HCT116 (cell line): ENCODE measurements around the gene HPX. TPM values are rescaled to one million over a fixed set of nuclear protein-coding genes. Genes with fewer than 3 reads are reported as not detected.

Experiments
- ATAC-seq: fragments of 200-7000 bp; cut with Tn5 transposase; 2 replicates; pipeline ENCODE4 v1.9.1; 2020; ENCODE audit warnings: mild to moderate bottlenecking, moderate library complexity
- BruUV-seq: library from RNA; stranded (reverse); fragments of 400-500 nt; replicated peaks from 2 replicates; lab custom pipeline; 2021; lab: Mats Ljungman, UMichigan
- CTCF ChIA-PET: fragments of 300-600 bp; sonication (Branson Sonifier 250); formaldehyde crosslinking; loops from one replicate; lab custom pipeline; 2021; ENCODE audit warnings: antibody characterized with exemption; lab: Charles Lee
- POLR2A ChIA-PET: fragments of 300-600, 350-600 bp; sonication (Branson Sonifier 250); formaldehyde crosslinking; loops from one replicate; lab custom pipeline; 2021; ENCODE audit warnings: antibody characterized with exemption; lab: Charles Lee
- RAD21 ChIA-PET, 2 experiments: fragments of 300-600 bp; sonication (Branson Sonifier 250); formaldehyde crosslinking; loops; one replicate each; lab custom pipeline; 2023; ENCODE audit warnings: low total read pairs in 2 of 2; ENCODE audit not compliant: uncharacterized antibody in 2 of 2, unreplicated experiment in 2 of 2, low non-redundant PET in 1 of 2; lab: Charles Lee
- DNase-seq: peaks from one replicate; pipeline ENCODE4 v3.0.0-alpha.2; 2010; ENCODE audit warnings: low read depth, low spot score
- H2AFZ ChIP-seq: fragments of 200-600 bp; shearing (Covaris generic), sonication (generic); 2 replicates; pipeline ENCODE4 v1.6.1; 2017; ENCODE audit warnings: low read depth, mixed run types, mixed read lengths, antibody characterized with exemption, low read length; ENCODE audit not compliant: poor library complexity, severe bottlenecking
- H3K27ac ChIP-seq: 2 replicates; pipeline ENCODE4 v1.5.1; 2012; ENCODE audit warnings: low read depth, low read length
- H3K27me3 ChIP-seq: fragments of 200-600 bp; sonication (generic); 2 replicates; pipeline ENCODE4 v1.6.1; 2016; ENCODE audit warnings: mixed run types, low read length, mixed read lengths; ENCODE audit not compliant: insufficient read depth
- H3K36me3 ChIP-seq, 2 experiments: fragments of 200-500 bp in 1 of 2; fragments of 200-600 bp in 1 of 2; sonication (Bioruptor generic) in 1 of 2; sonication (generic) in 1 of 2; 2 replicates each; pipeline versions ENCODE4 v1.5.1 to v1.6.1; 2014 to 2016; ENCODE audit warnings: low read length in 2 of 2, inconsistent platforms in 1 of 2, mixed read lengths in 1 of 2, mixed run types in 1 of 2; ENCODE audit not compliant: insufficient read depth in 2 of 2, control insufficient read depth in 1 of 2
- H3K4me1 ChIP-seq, 2 experiments: fragments of 200-600 bp in 1 of 2; sonication (generic) in 1 of 2; 2 replicates each; pipeline versions ENCODE4 v1.5.1 to v1.6.1; 2012 to 2017; ENCODE audit warnings: low read length in 2 of 2, inconsistent platforms in 1 of 2, mild to moderate bottlenecking in 1 of 2, mixed read lengths in 1 of 2, mixed run types in 1 of 2, moderate library complexity in 1 of 2; ENCODE audit not compliant: insufficient read depth in 2 of 2, control insufficient read depth in 1 of 2
- H3K4me2 ChIP-seq: fragments of 200-600 bp; sonication (generic); 2 replicates; pipeline ENCODE4 v1.6.1; 2017; ENCODE audit warnings: mixed run types, low read length, mixed read lengths
- H3K4me3 ChIP-seq, 2 experiments: fragments of 200-600 bp in 1 of 2; sonication (generic) in 1 of 2; replicated peaks in 1 of 2; 2 replicates each; pipeline ENCODE4 v1.5.1; 2011 to 2016; ENCODE audit warnings: low read length in 2 of 2, control low read depth in 1 of 2, low read depth in 1 of 2, mild to moderate bottlenecking in 1 of 2, mixed read lengths in 1 of 2, mixed run types in 1 of 2
- H3K79me2 ChIP-seq: fragments of 200-600 bp; sonication (generic); 2 replicates; pipeline ENCODE4 v1.6.1; 2017; ENCODE audit warnings: mild to moderate bottlenecking, mixed run types, low read length, moderate library complexity, mixed read lengths; ENCODE audit not compliant: insufficient read depth
- H3K9ac ChIP-seq: fragments of 200-600 bp; sonication (generic); 2 replicates; pipeline ENCODE4 v1.6.1; 2016; ENCODE audit warnings: low read length, mixed read lengths
- H3K9me2 ChIP-seq: fragments of 200-600 bp; sonication (generic), shearing (Covaris generic); 2 replicates; pipeline ENCODE4 v1.6.1; 2017; ENCODE audit warnings: mixed run types, mild to moderate bottlenecking, moderate library complexity; ENCODE audit not compliant: insufficient read depth
- H3K9me3 ChIP-seq, 2 experiments: fragments of 200-500 bp in 1 of 2; fragments of 200-600 bp in 1 of 2; sonication (Bioruptor generic) in 1 of 2; sonication (generic) in 1 of 2; 2 replicates each; pipeline ENCODE4 v1.6.1; 2014 to 2017; ENCODE audit warnings: low read length in 2 of 2, mixed read lengths in 2 of 2, inconsistent platforms in 1 of 2, low read depth in 1 of 2, mild to moderate bottlenecking in 1 of 2, mixed run types in 1 of 2, moderate library complexity in 1 of 2; ENCODE audit not compliant: control insufficient read depth in 1 of 2, insufficient read depth in 1 of 2
- H4K20me1 ChIP-seq: fragments of 200-600 bp; sonication (generic), shearing (Covaris generic); 2 replicates; pipeline ENCODE4 v1.6.1; 2017; ENCODE audit warnings: mixed run types, mild to moderate bottlenecking, moderate library complexity; ENCODE audit not compliant: insufficient read depth
- ATF3 ChIP-seq: IDR thresholded peaks from 2 replicates; pipeline ENCODE4 v1.6.1; 2012
- CBX3 ChIP-seq: IDR thresholded peaks from 2 replicates; pipeline ENCODE4 v1.6.1; 2012; ENCODE audit warnings: low read depth
- CEBPB ChIP-seq: IDR thresholded peaks from 2 replicates; pipeline ENCODE4 v1.6.1; 2012; ENCODE audit warnings: low read depth
- CTCF ChIP-seq, 3 experiments: fragments of 200-600 bp in 1 of 3; sonication (generic) in 1 of 3; IDR thresholded peaks in 2 of 3; conservative IDR thresholded peaks in 1 of 3; 2 replicates each; pipeline ENCODE4 v1.5.1; 2012 to 2017; ENCODE audit warnings: low read depth in 2 of 3, low read length in 2 of 3, antibody characterized with exemption in 1 of 3, borderline replicate concordance in 1 of 3, control low read depth in 1 of 3, mild to moderate bottlenecking in 1 of 3, mixed read lengths in 1 of 3, mixed run types in 1 of 3, moderate library complexity in 1 of 3; ENCODE audit not compliant: insufficient read depth in 1 of 3
- EGR1 ChIP-seq: IDR thresholded peaks from 2 replicates; pipeline ENCODE4 v1.6.1; 2012; ENCODE audit warnings: low read depth
- ELF1 ChIP-seq: IDR thresholded peaks from 2 replicates; pipeline ENCODE4 v1.6.1; 2012; ENCODE audit warnings: low read depth, borderline replicate concordance
- EZH2 ChIP-seq: fragments of 200-600 bp; sonication (generic); IDR thresholded peaks from 2 replicates; pipeline ENCODE4 v1.6.1; 2017; ENCODE audit warnings: antibody characterized with exemption, mixed run types
- EZH2phosphoT487 ChIP-seq: fragments of 200-600 bp; IDR thresholded peaks from 2 replicates; pipeline ENCODE4 v1.6.1; 2018; ENCODE audit warnings: antibody characterized with exemption, borderline replicate concordance
- FOSL1 ChIP-seq: IDR thresholded peaks from 2 replicates; pipeline ENCODE4 v1.6.1; 2012; ENCODE audit warnings: low read depth
- JUND ChIP-seq: IDR thresholded peaks from 2 replicates; pipeline ENCODE4 v1.6.1; 2012
- MAX ChIP-seq: IDR thresholded peaks from 2 replicates; pipeline ENCODE4 v1.6.1; 2012
- POLR2AphosphoS5 ChIP-seq: IDR thresholded peaks from 2 replicates; pipeline ENCODE4 v1.6.1; 2011; ENCODE audit warnings: mild to moderate bottlenecking, low read depth, low read length, moderate library complexity
- RAD21 ChIP-seq: IDR thresholded peaks from 2 replicates; pipeline ENCODE4 v1.6.1; 2012; ENCODE audit warnings: low read depth, mild to moderate bottlenecking
- SIN3A ChIP-seq: IDR thresholded peaks from 2 replicates; pipeline ENCODE4 v1.6.1; 2012; ENCODE audit warnings: low read depth
- SP1 ChIP-seq: IDR thresholded peaks from 2 replicates; pipeline ENCODE4 v1.6.1; 2012; ENCODE audit warnings: low read depth
- SRF ChIP-seq: IDR thresholded peaks from 2 replicates; pipeline ENCODE4 v1.6.1; 2012; ENCODE audit warnings: low read depth
- TCF7L2 ChIP-seq: IDR thresholded peaks from 2 replicates; pipeline ENCODE4 v1.7.0; 2011; ENCODE audit warnings: borderline replicate concordance, inconsistent platforms; ENCODE audit not compliant: insufficient read depth, insufficient read length; ENCODE audit errors: extremely low read depth
- YY1 ChIP-seq: IDR thresholded peaks from 2 replicates; pipeline ENCODE4 v1.6.1; 2011; ENCODE audit warnings: low read length, low read depth, moderate library complexity, mild to moderate bottlenecking; ENCODE audit not compliant: insufficient replicate concordance; ENCODE audit errors: extremely low read depth
- ZBTB33 ChIP-seq: IDR thresholded peaks from 2 replicates; pipeline ENCODE4 v1.6.1; 2011; ENCODE audit warnings: mild to moderate bottlenecking, low read length, moderate library complexity; ENCODE audit not compliant: insufficient replicate concordance; ENCODE audit errors: extremely low read depth
- ZFX ChIP-seq: fragments of 450-650 bp; IDR thresholded peaks from 2 replicates; pipeline ENCODE4 v1.6.1; 2017
- ZNF274 ChIP-seq: fragments of 200-500 bp; sonication (Bioruptor generic); IDR thresholded peaks from 2 replicates; pipeline ENCODE4 v1.6.1; 2014; ENCODE audit warnings: mild to moderate bottlenecking, low read depth, low read length, inconsistent platforms
- intact Hi-C: fragments of 100-400 bp; cut with micrococcal nuclease; formaldehyde crosslinking; loops from 2 replicates; pipeline ENCODE4 v1.10.0; 2022
- total RNA-seq: library from RNA; stranded (reverse); gene quantifications from one replicate; pipeline ENCODE4 v1.2.1, GENCODE V29; 2021; ENCODE audit not compliant: unreplicated experiment

Gene HPX
- total RNA-seq, 1 experiment from 2014 or later, result 4.6 TPM

GRCh38 chr11:6389905-6390717 is 50.7 kb downstream of the HPX start, which contains the start of gene SMPD1:
Gene SMPD1, plus strand, starts transcription at chr11:6390474. Its CDS starts 125 bp downstream, at chr11:6390599.
- TF ChIP-seq FOSL1 (peak; percentile 61; the same call in 1 of the 2 replicates), ZFX (peak; percentile 41; the same call in 1 of the 2 replicates), SIN3A (peak; percentile 90), YY1 (peak; percentile 29), RAD21 (no peak), ZNF274 (no peak), EZH2 (no peak), ATF3 (no peak), SP1 (peak; percentile 72), CEBPB (no peak; the same call in 1 of the 2 replicates), CBX3 (0 out of 2 replicates have a peak, but pooled peaks have one; percentile 63), JUND (peak; percentile 51), TCF7L2 (peak; percentile 87), SRF (no peak), EZH2phosphoT487 (no peak), MAX (peak; percentile 71), EGR1 (peak; percentile 99), CTCF (IDR thresholded peaks at IDR 0.05 in 2 of 3, conservative IDR thresholded peaks at IDR 0.05 in 1 of 3; ENCODE audit: borderline replicate concordance in 1 of 3, insufficient read depth in 1 of 3, low read depth in 2 of 3, low read length in 2 of 3) (no peak), ZBTB33 (no peak), POLR2AphosphoS5 (peak; percentile 26; the same call in 1 of the 2 replicates), ELF1 (no peak)
- peak; percentile 92 for ATAC-seq
- intact Hi-C loops, result loop anchor here (2.0 kb wide), 1 partner anchor 91 kb away; the partner anchor contains the start of genes ARFIP2 and TIMM10B

More at GRCh38 chr11:6389905-6390717, 50.7 kb downstream of the HPX start, which contains the start of gene SMPD1:
- peak; percentile 81 for DNase-seq
- peak within 1 kb of the TSS; percentile 57 for H3K9ac ChIP-seq
- BruUV-seq, result no TSS peak
- H3K9me3 ChIP-seq, result no peaks in the 10 kb centered on the region
- H3K27ac ChIP-seq, result peak within 1 kb of the TSS; percentile 48; the same call in 1 of the 2 replicates
- H2AFZ ChIP-seq, result peak within 1 kb of the TSS; percentile 91
- CTCF ChIA-PET, result interaction anchor here (1.0 to 1.7 kb wide), 5 partner anchors 11 to 316 kb away, joined by 3 to 19 read pairs (median 3); no protein-coding TSS in a partner anchor
- no peaks in the 10 kb centered on the region for H3K36me3 ChIP-seq
- no peaks in the 10 kb centered on the region for H3K9me2 ChIP-seq
- RAD21 ChIA-PET, result interaction anchor here in 1 of 2 experiments (0.6 to 1.1 kb wide), 2 partner anchors 41 to 86 kb away, joined by 3 to 5 read pairs; no protein-coding TSS in a partner anchor
- no peaks in the 10 kb centered on the region for H3K27me3 ChIP-seq
- POLR2A ChIA-PET, result interaction anchor here (1.0 kb wide), 1 partner anchor 29 kb away, joined by 3 read pairs; the partner anchor contains the start of gene APBB1
- peak within 1 kb of the TSS; percentile 55 to 64 for H3K4me3 ChIP-seq
- H3K4me1 ChIP-seq, result peaks cover 14 to 37% of the 10 kb centered on the region in 2 experiments
- no peaks in the 10 kb centered on the region for H4K20me1 ChIP-seq
- H3K79me2 ChIP-seq, result no peaks in the 10 kb centered on the region
- H3K4me2 ChIP-seq, result peak within 1 kb of the TSS; percentile 96
